Measurements from ENCODE around the gene DUSP10.

The DUSP10 gene

DNA sequence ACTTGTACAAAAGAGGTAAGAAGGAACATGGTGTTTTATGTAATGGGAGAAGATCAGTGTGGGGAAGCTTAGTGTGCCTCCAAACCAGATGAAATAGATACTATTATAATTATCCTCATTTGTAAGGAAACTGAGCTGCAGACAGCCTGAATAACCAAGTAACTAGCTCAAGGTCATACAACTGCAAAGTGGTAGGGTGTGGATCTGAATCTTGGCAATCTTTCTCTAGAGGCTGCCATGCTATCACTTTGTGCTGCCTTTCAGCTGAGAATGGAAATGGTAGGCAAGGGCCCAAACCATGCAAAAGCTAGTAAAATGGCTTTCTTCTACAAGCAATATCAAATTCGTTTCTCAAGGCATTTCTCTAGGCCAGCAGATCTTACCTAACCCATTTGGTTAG lies 51.0 kb downstream of the DUSP10 start:
- DNase-seq, result no peak

DNA sequence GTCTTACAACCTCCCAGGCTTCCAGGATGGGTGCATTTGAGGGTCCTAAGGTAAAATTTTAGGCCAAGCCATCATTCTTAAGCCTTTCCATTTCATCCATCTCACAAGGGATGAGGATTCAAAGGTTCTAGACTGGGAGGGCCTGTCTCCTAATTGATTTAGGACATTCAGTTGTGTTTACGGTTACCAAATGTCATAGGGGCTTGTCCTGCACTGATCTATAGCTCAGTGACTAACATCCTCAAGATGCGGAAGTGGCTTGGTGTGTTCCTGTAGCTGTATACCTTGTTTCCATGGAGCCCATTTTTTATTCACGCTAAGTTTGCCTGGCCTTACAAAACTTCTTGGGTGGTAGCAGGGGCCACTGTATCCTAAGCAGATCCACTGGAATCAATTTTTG lies 52.8 kb downstream of the DUSP10 start:
- DNase-seq, result no peak

DNA sequence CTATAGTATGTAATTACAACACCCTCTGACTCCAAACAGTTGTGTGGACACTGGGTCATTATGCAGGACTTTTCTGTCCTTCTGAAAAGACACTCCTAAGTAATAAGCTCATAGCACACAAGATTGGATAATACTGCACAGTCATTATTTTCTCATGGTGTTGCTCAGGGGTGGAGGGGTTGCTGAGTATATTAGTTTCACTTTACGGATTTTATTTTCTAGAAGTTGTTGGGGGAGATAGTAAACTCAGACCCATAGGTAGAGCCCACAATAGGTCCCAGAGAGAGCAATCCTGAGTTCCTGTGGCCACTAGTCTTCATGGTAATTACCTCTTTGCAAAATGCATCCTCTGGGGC lies 53.4 kb downstream of the DUSP10 start:
- no peak for DNase-seq

DNA sequence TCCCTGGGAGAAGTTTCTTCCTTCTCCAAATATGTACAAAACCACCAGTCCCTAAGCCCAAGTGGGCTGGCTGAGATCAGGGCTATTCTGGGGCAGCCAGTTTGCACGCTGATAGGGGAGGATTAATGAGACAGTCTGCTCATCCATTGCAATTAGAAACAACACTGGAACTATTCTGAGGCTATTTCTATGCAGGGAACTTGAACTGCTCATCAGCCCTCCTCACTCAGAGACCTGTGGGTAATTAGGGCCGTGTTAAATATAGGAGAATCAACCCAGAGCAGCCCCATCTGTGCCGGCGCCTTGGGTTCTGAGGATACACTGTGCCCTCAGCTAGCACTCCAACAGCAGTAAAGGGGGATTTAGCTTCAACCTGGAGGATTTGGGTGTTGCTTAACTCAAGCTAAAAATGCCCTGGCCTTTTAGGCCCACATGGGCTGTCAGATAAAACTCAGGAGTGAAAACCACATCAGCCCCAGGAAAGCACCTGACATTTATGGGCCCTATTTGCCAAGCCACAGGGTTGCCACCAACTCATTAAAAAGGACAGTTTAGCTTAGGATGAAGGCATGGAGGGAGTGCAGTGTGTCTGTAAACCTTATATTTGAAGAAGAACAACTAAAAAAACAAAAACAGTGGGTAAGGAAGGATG lies 53.9 kb downstream of the DUSP10 start:
- no peak for DNase-seq

DNA sequence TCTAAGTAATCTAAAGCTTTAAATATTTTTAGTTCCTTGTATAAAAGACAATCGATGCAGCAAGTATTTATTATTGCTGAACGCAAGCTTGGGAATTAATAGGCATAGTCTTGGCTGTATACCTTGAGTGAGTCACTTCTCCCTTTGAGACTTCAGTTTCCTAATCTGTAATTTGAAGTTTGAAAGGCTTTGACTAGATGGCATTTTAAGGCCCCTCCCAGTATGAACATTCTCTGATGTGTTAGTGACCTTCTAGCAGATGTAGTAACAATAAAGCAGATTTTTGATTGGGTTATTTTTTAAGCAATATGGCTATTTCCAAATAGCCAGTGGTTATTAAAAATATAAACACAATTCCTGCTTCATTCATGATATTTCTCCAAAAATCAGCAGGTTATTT lies 58.2 kb downstream of the DUSP10 start:
- DNase-seq, result no peak

DNA sequence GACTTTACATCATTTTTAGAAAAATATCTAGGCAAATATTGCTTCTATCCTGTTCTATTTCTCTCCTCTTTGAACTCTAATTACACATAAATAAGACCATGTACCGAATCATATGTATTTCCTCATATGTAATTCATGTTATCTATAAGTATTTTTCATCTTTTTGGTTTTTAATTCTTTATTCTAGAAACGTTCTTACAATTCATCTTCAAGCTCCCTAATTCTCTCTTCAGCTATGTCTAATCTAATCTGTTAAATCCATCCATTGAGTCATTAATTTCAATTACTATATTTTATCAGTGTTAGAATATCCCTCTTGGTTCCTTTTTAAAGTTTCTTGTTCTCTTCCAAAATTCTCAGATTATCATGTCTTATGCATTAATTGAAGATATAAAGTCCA lies 61.8 kb downstream of the DUSP10 start:
- no peak for DNase-seq

DNA sequence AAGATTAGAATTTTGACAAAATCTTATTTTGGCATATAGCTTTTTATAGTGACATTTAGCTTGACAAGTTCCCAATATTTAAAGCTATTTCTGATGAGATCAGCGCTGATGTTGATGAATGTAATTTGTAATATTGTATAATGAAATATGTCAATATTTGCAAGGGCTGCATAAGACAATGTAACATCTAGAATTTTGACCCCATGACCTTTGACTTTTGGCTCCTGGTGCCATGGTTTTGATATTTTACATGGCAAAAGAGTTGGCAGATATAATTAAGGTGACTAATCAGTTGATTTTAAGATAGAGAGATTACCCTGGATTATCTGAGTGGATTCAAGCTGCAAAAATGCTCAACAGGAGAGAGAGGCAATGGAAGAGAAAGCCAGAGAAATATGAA lies 63.9 kb downstream of the DUSP10 start:
- no peak for DNase-seq

DNA sequence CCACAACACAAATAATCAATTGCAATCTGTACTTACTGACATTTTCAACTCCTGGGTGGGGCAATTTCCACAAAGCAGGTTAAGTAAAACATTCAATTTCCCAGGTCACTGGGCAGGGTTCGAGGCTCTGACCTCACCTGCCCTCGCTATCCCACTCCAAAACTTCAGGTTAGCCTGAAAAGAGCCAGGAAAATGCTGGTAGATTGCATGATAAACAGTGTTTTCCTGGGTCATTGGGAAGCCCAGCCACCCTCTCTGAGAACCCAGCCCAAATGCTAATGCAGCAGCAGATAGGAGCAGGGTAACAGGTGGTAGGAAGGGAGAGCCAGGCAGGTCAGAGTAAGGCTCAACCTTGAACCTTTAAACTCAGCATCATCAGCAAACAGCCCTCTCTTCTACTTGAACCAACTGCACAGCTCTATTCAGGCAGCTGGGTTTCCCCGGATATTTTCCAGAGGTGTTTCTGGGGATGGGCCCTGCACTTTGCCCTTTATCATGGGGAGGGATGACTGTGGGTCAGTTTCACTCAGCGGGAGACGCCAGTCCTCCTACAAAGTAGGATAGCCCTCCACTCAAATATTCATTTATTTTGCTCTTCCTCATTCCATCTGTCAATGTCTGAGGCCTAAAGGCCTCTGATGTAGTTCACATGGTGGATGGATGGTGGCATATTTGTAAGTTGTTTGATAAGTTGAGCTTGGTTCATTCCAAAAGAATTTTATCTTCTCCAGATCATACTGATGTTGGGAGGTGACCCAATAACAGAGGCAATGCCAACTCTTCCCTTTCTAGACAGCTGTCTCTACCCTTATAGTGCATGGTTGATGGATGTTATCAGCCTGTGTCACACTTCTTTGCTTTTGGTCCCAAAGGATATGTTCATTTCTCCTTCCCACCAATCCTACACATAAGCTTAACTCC lies 65.7 kb downstream of the DUSP10 start:
- no peak for DNase-seq

DNA sequence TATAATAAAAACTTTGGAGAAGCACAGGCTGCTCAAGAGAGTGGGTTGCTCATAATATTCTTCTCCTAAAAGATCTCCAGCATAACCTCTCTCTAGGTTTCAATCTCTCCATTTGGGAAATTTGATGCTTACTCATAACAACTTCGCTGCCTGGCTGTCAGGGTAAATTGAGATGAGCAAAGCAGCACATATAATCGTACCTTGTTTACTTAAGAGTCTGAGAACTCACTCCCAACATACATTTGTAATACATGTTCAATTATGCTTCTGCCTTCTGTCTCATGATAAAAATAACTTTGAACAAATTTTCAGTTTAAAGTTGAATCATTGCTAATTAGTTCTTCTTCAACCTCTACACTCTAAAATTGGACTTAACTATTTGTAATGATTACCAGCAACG lies 68.9 kb downstream of the DUSP10 start:
- no peak for DNase-seq

DNA sequence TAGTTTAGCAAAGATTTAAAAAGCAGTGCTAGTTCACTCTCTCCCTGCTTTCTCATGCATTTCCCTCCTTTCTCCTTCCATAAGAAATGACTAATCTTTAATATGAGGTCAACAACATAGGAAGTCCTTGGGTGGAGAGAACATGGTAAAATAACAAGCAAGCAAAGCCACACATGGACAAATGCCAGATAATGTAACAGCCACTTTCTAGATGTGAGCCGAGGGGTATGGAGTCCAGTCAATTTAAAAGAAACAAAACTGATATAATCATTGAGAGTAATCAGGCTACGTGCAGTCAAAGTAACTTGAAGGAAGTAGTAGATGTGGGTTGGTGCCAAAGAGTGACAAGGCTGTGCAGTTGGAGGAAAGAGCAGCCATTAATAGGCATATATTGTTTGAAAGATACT lies 69.6 kb downstream of the DUSP10 start:
- DNase-seq, result no peak

DNA sequence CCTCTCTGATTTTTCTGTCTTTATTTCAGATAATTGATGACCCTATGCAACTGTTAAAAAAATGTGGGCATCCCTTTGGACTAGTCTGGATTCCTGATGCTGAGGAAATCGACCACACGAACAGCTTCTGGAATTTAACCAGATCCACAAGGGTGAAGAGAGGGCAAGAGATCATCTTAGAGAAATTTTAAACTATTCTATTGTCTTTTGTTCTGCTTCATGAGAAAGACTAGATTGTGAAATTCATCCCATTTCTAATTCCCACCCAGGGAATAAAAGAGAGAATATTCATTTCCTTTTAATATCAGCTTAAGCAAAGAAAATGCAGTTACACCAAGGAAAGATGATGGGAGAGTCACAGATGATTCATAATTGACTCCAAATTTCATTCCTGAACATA lies 71.8 kb downstream of the DUSP10 start:
- no peak for DNase-seq

DNA sequence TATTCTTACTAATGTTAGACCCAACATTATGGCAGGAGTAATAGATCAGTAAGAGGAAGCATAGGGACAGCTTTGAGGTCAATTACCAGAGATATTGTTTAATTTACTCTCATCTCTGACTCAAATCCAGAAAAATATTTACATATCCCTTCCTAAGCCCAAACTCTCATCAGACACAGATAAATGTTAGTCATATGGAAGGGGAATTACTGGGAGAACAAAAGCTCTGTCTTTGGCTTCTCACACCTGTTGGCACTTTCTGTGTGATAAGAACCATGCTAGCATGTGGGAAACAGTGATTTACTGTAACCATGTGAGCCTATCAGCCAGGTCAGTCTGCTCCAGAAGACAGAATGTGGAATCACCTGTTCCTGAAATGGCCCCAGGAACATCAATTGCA lies 72.4 kb downstream of the DUSP10 start:
- DNase-seq, result no peak

DNA sequence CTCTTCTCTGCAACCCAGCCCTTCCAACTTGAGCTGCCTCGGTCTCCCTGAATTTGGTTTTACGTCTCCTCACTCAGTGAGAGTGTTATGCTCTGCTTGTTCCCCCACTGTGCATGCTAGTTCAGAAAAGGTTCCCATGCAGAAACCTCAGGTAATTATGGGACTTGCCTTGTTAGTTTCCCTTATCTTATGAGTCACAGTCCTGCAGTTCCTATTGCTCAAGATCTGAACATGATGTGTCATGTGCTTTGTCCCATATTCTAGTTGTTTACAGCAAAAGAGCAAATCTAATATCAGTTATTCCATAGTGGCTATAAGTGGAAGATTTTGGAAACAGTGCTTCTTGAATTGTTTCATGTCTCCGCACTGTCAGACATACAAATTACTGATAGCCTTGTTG lies 74.4 kb downstream of the DUSP10 start:
- DNase-seq, result no peak

DNA sequence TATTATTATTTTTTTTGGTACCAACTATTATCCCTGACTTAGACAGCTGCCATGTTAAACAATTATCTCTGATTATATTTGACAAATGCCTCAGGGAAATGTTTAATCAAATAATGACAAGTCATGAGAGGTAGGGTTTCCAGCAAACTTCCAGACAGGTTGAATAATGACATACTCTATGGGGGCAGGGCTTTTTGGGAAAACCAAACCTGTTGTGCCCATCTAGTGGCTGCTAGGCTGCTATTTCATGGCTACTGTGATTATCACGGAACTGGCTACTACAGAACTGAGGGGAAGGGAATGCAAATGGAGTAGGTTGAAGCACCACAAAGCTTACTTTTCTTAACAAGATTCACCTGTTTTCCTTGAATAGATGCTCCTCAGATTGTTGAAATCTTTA lies 77.6 kb downstream of the DUSP10 start:
- no peak for DNase-seq

DNA sequence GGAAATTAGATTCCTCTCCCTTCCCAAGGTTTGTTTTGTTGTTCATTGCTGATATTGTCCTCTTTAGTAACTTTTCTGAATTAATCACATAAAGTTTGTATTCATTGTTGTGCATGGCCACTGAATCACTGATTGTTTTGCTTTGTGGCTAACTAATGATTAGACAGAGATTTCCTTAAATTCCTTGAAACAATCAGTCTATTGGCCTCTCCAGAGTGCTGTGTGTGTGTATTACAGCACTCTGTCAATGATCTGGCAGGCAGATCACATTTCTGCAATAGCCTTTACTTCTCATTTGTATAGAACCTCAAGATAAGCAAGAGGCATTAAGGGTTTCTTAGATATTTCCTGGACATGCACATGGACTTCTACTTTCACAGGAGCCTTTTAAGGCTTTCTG lies 78.6 kb downstream of the DUSP10 start:
- no peak for DNase-seq

DNA sequence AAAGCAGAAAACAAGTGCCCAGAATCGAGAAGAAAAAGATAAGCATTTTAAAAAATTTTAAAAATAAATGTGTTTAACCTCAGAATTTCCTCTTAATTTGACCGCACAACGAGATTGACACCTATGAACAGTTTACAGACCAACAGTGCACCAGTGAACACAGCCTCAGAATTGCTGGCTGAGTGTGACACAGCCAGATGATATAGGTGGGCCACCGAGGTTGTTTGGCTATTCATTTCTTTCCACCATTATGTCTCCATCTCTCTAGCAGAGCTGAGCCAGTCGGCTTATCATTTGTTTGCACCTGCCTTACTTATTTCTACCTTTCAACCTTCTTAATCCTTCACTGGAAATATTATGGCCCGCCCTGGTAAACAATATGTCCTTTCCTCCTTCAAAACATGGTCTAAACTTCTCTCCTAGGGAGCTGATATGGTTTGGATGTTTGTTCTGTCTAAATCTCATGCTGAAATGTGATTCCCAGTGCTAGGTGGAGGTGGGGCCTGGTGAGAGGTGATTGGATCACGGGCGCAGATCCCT lies 86.1 kb downstream of the DUSP10 start:
- DNase-seq, result no peak

All from stimulated activated CD4-positive, alpha-beta T cell treated with anti-CD3 and anti-CD28 coated beads, Interleukin-1b, Interleukin-23, amount 100 ng/mL, for 48 hours (primary cell).